ENCODE results near the gene ERLEC1. TPM values are rescaled to one million over a fixed set of nuclear protein-coding genes. Genes with fewer than 3 reads are reported as not detected.
"Not testable (repeated sequence)": the region's sequence is repeated elsewhere in the genome, so short reads cannot be mapped to it uniquely, and the experiment has no call there.

ERLEC1 gene
- total and polyA plus RNA-seq, 2 of the 4 experiments (the other 2 are of a cell fraction) = 40.3 to 53.4 TPM

DNA sequence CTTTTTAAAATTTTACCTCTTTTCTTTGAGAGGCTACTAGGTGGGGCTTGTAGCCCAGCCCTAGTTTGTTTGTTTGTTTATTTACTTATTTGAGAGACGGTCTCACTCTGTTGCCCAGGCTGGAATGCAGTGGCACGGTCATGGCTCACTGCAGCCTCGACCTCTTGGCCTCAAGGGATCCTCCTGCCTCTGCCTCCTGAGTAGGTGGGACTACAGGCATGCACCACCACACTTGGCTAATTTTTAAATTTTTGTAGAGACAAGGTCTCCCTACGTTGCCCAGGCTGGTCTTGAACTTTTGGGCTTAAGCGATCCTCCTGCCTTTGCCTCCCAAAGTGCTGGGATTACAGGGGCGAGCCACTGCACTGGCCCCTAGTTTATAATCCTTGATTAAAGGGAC is 35.0 kb downstream of the ERLEC1 start:
- Histone ChIP-seq H2AFZ (replicated peaks; ENCODE audit: low read length, poor library complexity) (no peak overlapping the region), H3K4ac (ENCODE audit: low read depth, low read length) (no peak overlapping the region), H3K9me3 (ENCODE audit: control insufficient read depth, insufficient read depth, low read length) (no peaks in the 10 kb centered on the region), H4K8ac (ENCODE audit: low read depth in 2 of 2, low read length in 2 of 2) (no peak overlapping the region), H3K56ac (ENCODE audit: extremely low read depth, insufficient read depth, low read length) (no peak overlapping the region), H3K18ac (ENCODE audit: low read depth, low read length) (no peak overlapping the region), H4K20me1 (ENCODE audit: insufficient read depth, low read length) (no peaks in the 10 kb centered on the region), H3K27me3 (ENCODE audit: control insufficient read depth, insufficient read depth, low read length) (no peaks in the 10 kb centered on the region), H3K4me3 (ENCODE audit: insufficient read depth, low read depth, low read length) (no peak overlapping the region), H3K14ac (replicated peaks; ENCODE audit: low read depth, low read length) (no peak overlapping the region), H3K9ac (ENCODE audit: low read depth, low read length) (no peak overlapping the region), H3K4me2 (ENCODE audit: low read depth, low read length) (no peak overlapping the region), H3K23ac (ENCODE audit: low read depth, low read length) (no peak overlapping the region), H4K91ac (ENCODE audit: insufficient read depth, low read depth, low read length) (no peak overlapping the region), H3K27ac (ENCODE audit: insufficient read depth, low read length) (no peak overlapping the region), H3K79me1 (ENCODE audit: low read depth in 1 of 2, low read length in 2 of 2) (peaks cover 0 to 8% of the 10 kb centered on the region in 2 experiments; a peak in 2 of 4 replicates), H3K4me1 (ENCODE audit: control insufficient read depth, insufficient read depth, low read length) (0 out of 2 replicates have a peak, but pooled peaks cover 2% of the 10 kb centered on the region), H2AK5ac (ENCODE audit: low read depth, low read length) (no peak overlapping the region), H2AK9ac (replicated peaks; ENCODE audit: low read depth, low read length, poor library complexity) (no peak overlapping the region), H2BK15ac (ENCODE audit: low read depth, low read length) (no peak overlapping the region), H2BK20ac (ENCODE audit: low read depth, low read length) (no peak overlapping the region), H2BK5ac (ENCODE audit: low read depth, low read length, poor library complexity, severe bottlenecking) (no peak overlapping the region), H4K5ac (ENCODE audit: low read depth, low read length) (no peak overlapping the region), H2BK120ac (ENCODE audit: low read depth, low read length) (no peak overlapping the region), H3K36me3 (ENCODE audit: control insufficient read depth, insufficient read depth, low read length) (peaks cover 13% of the 10 kb centered on the region), H3K9me1 (ENCODE audit: insufficient read depth, low read length) (peaks cover 7% of the 10 kb centered on the region)
- DNase-seq (no peak), ATAC-seq (ENCODE audit: low read depth) (no peak)
- WGBS, 2 experiments (ENCODE audit: extremely low coverage in 2 of 2, insufficient read length in 1 of 2) = no CpG with 5 or more reads among the region's 6 CpGs
- dilution Hi-C loops (cut with HindIII; ENCODE audit: low sequenced_read_pairs, unreplicated experiment) = no loop called here
- BruUV-seq (replicated peaks) = no TSS peak
- intact Hi-C loops (cut with micrococcal nuclease) = no loop called here
- POLR2A ChIA-PET (ENCODE audit: unreplicated experiment) = no interaction called here
- in situ Hi-C loops (cut with MboI; ENCODE audit: low sequenced_read_pairs) = no loop called here
- CTCF ChIA-PET = no interaction called here
- TF ChIP-seq NFE2L2 (IDR thresholded peaks at IDR 0.05; ENCODE audit: low read depth, low read length) (no peak), BHLHE40 (IDR thresholded peaks at IDR 0.05; ENCODE audit: low read depth, low read length) (no peak)

DNA sequence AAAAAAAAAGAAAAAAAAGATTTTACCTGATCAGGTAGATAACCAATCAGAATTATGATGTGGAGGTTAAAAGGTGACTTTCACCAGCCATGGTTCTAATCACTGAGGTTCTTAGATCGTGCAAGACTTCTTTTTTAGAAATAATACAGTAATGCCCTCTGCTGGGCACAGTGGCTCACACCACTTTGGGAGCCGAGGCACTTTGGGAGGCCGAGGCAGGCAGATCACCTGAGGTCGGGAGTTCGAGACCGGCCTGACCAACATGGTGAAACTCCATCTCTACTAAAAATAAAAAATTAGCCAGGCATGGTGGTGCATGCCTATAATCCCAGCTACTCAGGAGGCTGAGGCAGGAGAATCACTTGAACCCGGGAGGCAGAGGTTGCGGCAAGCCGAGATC is 36.8 kb downstream of the ERLEC1 start:
- H2AK9ac ChIP-seq (replicated peaks; ENCODE audit: low read depth, low read length, poor library complexity); H3K4ac ChIP-seq (ENCODE audit: low read depth, low read length); H3K9me1 ChIP-seq (ENCODE audit: insufficient read depth, low read length); in situ Hi-C loops (cut with MboI; ENCODE audit: low sequenced_read_pairs); H3K4me1 ChIP-seq (ENCODE audit: control insufficient read depth, insufficient read depth, low read length); H3K79me1 ChIP-seq (ENCODE audit: low read depth in 1 of 2, low read length in 2 of 2); H3K9me3 ChIP-seq (ENCODE audit: control insufficient read depth, insufficient read depth, low read length); H3K27me3 ChIP-seq (ENCODE audit: control insufficient read depth, insufficient read depth, low read length); intact Hi-C loops (cut with micrococcal nuclease); H3K27ac ChIP-seq (ENCODE audit: insufficient read depth, low read length); H2BK20ac ChIP-seq (ENCODE audit: low read depth, low read length); H2AFZ ChIP-seq (replicated peaks; ENCODE audit: low read length, poor library complexity); BruUV-seq (replicated peaks); H4K8ac ChIP-seq (ENCODE audit: low read depth in 2 of 2, low read length in 2 of 2); H3K23ac ChIP-seq (ENCODE audit: low read depth, low read length); POLR2A ChIA-PET (ENCODE audit: unreplicated experiment); dilution Hi-C loops (cut with HindIII; ENCODE audit: low sequenced_read_pairs, unreplicated experiment); H2AK5ac ChIP-seq (ENCODE audit: low read depth, low read length); DNase-seq; H2BK15ac ChIP-seq (ENCODE audit: low read depth, low read length); ATAC-seq (ENCODE audit: low read depth); H3K4me3 ChIP-seq (ENCODE audit: insufficient read depth, low read depth, low read length); H2BK120ac ChIP-seq (ENCODE audit: low read depth, low read length); H4K5ac ChIP-seq (ENCODE audit: low read depth, low read length); H4K20me1 ChIP-seq (ENCODE audit: insufficient read depth, low read length); H3K18ac ChIP-seq (ENCODE audit: low read depth, low read length); H3K14ac ChIP-seq (replicated peaks; ENCODE audit: low read depth, low read length); H4K91ac ChIP-seq (ENCODE audit: insufficient read depth, low read depth, low read length); H3K9ac ChIP-seq (ENCODE audit: low read depth, low read length); H2BK5ac ChIP-seq (ENCODE audit: low read depth, low read length, poor library complexity, severe bottlenecking); CTCF ChIA-PET; H3K56ac ChIP-seq (ENCODE audit: extremely low read depth, insufficient read depth, low read length); H3K4me2 ChIP-seq (ENCODE audit: low read depth, low read length): not testable (repeated sequence)
- H3K36me3 ChIP-seq (ENCODE audit: control insufficient read depth, insufficient read depth, low read length) = peaks cover 12% of the 10 kb centered on the region
- WGBS, 2 experiments (ENCODE audit: extremely low coverage in 2 of 2, insufficient read length in 1 of 2) = no CpG with 5 or more reads among the region's 9 CpGs
